SK-N-SH (cell line): ENCODE data around the gene NFIA. TPM values are rescaled to one million over a fixed set of nuclear protein-coding genes. Genes with fewer than 3 reads are reported as not detected.

Source experiments
- CTCF ChIA-PET: fragments of 300-600, 350-600 bp; formaldehyde crosslinking; extraction: SDS; loops from one replicate; lab custom pipeline; 2021; lab: Yijun Ruan, JAX
- POLR2A ChIA-PET: fragments of 350-600 bp; sonication (Branson Sonifier 250); formaldehyde crosslinking; extraction: SDS; loops from one replicate; lab custom pipeline; 2020; ENCODE audit warnings: antibody characterized with exemption, inconsistent platforms; lab: Yijun Ruan, JAX
- DNase-seq: peaks from one replicate; pipeline ENCODE4 v3.0.0; 2012
- H2AFZ ChIP-seq: fragments of 200-600 bp; sonication (generic); 2 replicates; pipeline ENCODE4 v1.8.1; 2016; ENCODE audit warnings: antibody characterized with exemption, mild to moderate bottlenecking, low read depth
- H3F3A ChIP-seq: fragments of 200-600 bp; sonication (generic); replicated peaks from 2 replicates; pipeline ENCODE3; 2016; ENCODE audit warnings: antibody characterized with exemption, mild to moderate bottlenecking; ENCODE audit not compliant: insufficient read depth
- H3K27ac ChIP-seq, 2 experiments: fragments of 200-500 bp in 1 of 2; fragments of 200-600 bp in 1 of 2; sonication (Bioruptor generic) in 1 of 2; sonication (generic), shearing (Covaris generic) in 1 of 2; 2 replicates each; pipeline versions ENCODE4 v1.5.1 to v1.6.1; 2014 to 2016; ENCODE audit warnings: low read depth in 2 of 2, inconsistent platforms in 1 of 2, low read length in 1 of 2, mild to moderate bottlenecking in 1 of 2, mixed read lengths in 1 of 2
- H3K27me3 ChIP-seq: fragments of 200-600 bp; sonication (generic), shearing (Covaris generic); 2 replicates; pipeline ENCODE4 v1.6.1; 2016; ENCODE audit warnings: mixed run types; ENCODE audit not compliant: insufficient read depth
- H3K36me3 ChIP-seq, 2 experiments: fragments of 200-500 bp in 1 of 2; fragments of 200-600 bp in 1 of 2; sonication (Bioruptor generic) in 1 of 2; sonication (generic) in 1 of 2; replicated peaks in 1 of 2; 2 replicates each; pipeline versions ENCODE3 to v1.5.1; 2014 to 2016; ENCODE audit warnings: low read length in 1 of 2, mild to moderate bottlenecking in 1 of 2; ENCODE audit not compliant: insufficient read depth in 2 of 2, control insufficient read depth in 1 of 2
- H3K4me1 ChIP-seq, 2 experiments: fragments of 200-500 bp in 1 of 2; fragments of 200-600 bp in 1 of 2; sonication (Bioruptor generic) in 1 of 2; sonication (generic), shearing (Covaris generic) in 1 of 2; 2 replicates each; pipeline versions ENCODE4 v1.5.1 to v1.6.1; 2014 to 2016; ENCODE audit warnings: low read depth in 1 of 2, low read length in 1 of 2, mixed run types in 1 of 2; ENCODE audit not compliant: insufficient read depth in 2 of 2, control insufficient read depth in 1 of 2
- H3K4me2 ChIP-seq: fragments of 200-600 bp; sonication (generic), shearing (Covaris generic); 2 replicates; pipeline ENCODE4 v1.6.1; 2017; ENCODE audit warnings: mixed run types
- H3K4me3 ChIP-seq, 2 experiments: fragments of 200-500 bp in 1 of 2; fragments of 200-600 bp in 1 of 2; sonication (Bioruptor generic) in 1 of 2; sonication (generic), shearing (Covaris generic) in 1 of 2; 2 replicates each; pipeline versions ENCODE4 v1.5.1 to v1.8.1; 2014 to 2016; ENCODE audit warnings: low read depth in 2 of 2, inconsistent platforms in 1 of 2, low read length in 1 of 2, mild to moderate bottlenecking in 1 of 2, mixed read lengths in 1 of 2, moderate library complexity in 1 of 2
- H3K79me2 ChIP-seq: fragments of 200-600 bp; sonication (generic); 2 replicates; pipeline ENCODE4 v1.8.1; 2017; ENCODE audit warnings: mild to moderate bottlenecking; ENCODE audit not compliant: insufficient read depth
- H3K9ac ChIP-seq: fragments of 200-600 bp; sonication (generic); 2 replicates; pipeline ENCODE4 v1.6.1; 2017; ENCODE audit warnings: mixed run types
- H3K9me2 ChIP-seq: fragments of 200-600 bp; sonication (generic); 2 replicates; pipeline ENCODE4 v1.6.1; 2017; ENCODE audit warnings: mixed run types
- H3K9me3 ChIP-seq: fragments of 200-600 bp; sonication (generic); 2 replicates; pipeline ENCODE4 v1.6.1; 2017; ENCODE audit warnings: mixed run types, mild to moderate bottlenecking, moderate library complexity
- H4K20me1 ChIP-seq: fragments of 200-600 bp; sonication (generic); 2 replicates; pipeline ENCODE4 v1.6.1; 2017; ENCODE audit warnings: mild to moderate bottlenecking, mixed run types; ENCODE audit not compliant: insufficient read depth
- ELF1 ChIP-seq: IDR thresholded peaks from 2 replicates; pipeline ENCODE4 v1.4.0; 2012
- FOSL2 ChIP-seq: IDR thresholded peaks from 2 replicates; pipeline ENCODE4 v1.4.0; 2012; ENCODE audit warnings: low read depth, mild to moderate bottlenecking, moderate library complexity, borderline replicate concordance
- FOXM1 ChIP-seq: IDR thresholded peaks from 2 replicates; pipeline ENCODE4 v1.4.0; 2012; ENCODE audit warnings: low read depth, mild to moderate bottlenecking
- GABPA ChIP-seq: IDR thresholded peaks from 2 replicates; pipeline ENCODE4 v1.4.0; 2012; ENCODE audit warnings: low read depth, mild to moderate bottlenecking
- IRF3 ChIP-seq: fragments of 150-350 bp; IDR thresholded peaks from 2 replicates; pipeline ENCODE4 v1.6.1; 2016; ENCODE audit warnings: mild to moderate bottlenecking, low read depth, low read length
- MEF2A ChIP-seq: IDR thresholded peaks from 2 replicates; pipeline ENCODE4 v1.4.0; 2012; ENCODE audit warnings: low read depth, borderline replicate concordance
- MXI1 ChIP-seq: IDR thresholded peaks from 2 replicates; pipeline ENCODE4 v1.6.1; 2012; ENCODE audit warnings: mild to moderate bottlenecking, low read depth, low read length, improper control_type of control experiment
- PBX3 ChIP-seq: IDR thresholded peaks from 2 replicates; pipeline ENCODE4; 2012
- RCOR1 ChIP-seq: fragments of 150-350 bp; IDR thresholded peaks from 2 replicates; pipeline ENCODE4 v1.6.1; 2017; ENCODE audit warnings: antibody characterized with exemption, low read length
- TCF12 ChIP-seq: IDR thresholded peaks from 2 replicates; pipeline ENCODE4 v1.4.0; 2012
- TEAD4 ChIP-seq: IDR thresholded peaks from 2 replicates; pipeline ENCODE4 v1.4.0; 2012; ENCODE audit warnings: mild to moderate bottlenecking, borderline replicate concordance; ENCODE audit not compliant: insufficient read depth
- USF2 ChIP-seq: fragments of 150-350 bp; IDR thresholded peaks from 2 replicates; pipeline ENCODE4 v1.6.1; 2017; ENCODE audit warnings: antibody characterized with exemption, low read length, low read depth, borderline replicate concordance
- WGBS: methylation state at CpG from one replicate; pipeline ENCODE4 v1.1.6; 2017; ENCODE audit warnings: low lambda C conversion rate; 5-methylcytosine and 5-hydroxymethylcytosine counted together
- polyA plus RNA-seq, 3 experiments: library from polyadenylated mRNA; depleted of rRNA; stranded (reverse); fragments of >200 nt; gene quantifications; 2 replicates each; pipeline ENCODE4 v1.2.3, GENCODE V29; 2012

NFIA gene
- polyA plus RNA-seq, 1 of the 3 experiments (the other 2 are of a cell fraction): 3.3 TPM

- TF ChIP-seq ELF1: no peak
- no peak for TF ChIP-seq RCOR1
- no peak for TF ChIP-seq TEAD4
- no peak for TF ChIP-seq IRF3
- TF ChIP-seq PBX3: no peak
- TF ChIP-seq MEF2A: no peak
- no peak for TF ChIP-seq FOXM1
- TF ChIP-seq MXI1: no peak
- TF ChIP-seq GABPA: no peak
- TF ChIP-seq FOSL2: no peak
- TF ChIP-seq USF2: no peak
These were observed 306.2 kb downstream of the NFIA start (continued) for GRCh38 chr1:61388566-61388965.

GRCh38 chr1:61389194-61389925, 307.0 kb downstream of the NFIA start:
- Histone ChIP-seq H3K9me2 (no peaks in the 10 kb centered on the region), H3K27me3 (no peaks in the 10 kb centered on the region), H3K4me2 (no peak overlapping the region)
- no peak for TF ChIP-seq TCF12
- TF ChIP-seq, all 33 proteins: peak for 0
- DNase-seq: no peak
- Histone ChIP-seq H2AFZ (no peak overlapping the region), H3K79me2 (no peaks in the 10 kb centered on the region), H3K36me3 (peaks cover 6 to 16% of the 10 kb centered on the region in 2 experiments), H3K27ac (peak overlapping the region in 1 of 2 experiments; percentile 77; a peak in 2 of 4 replicates), H3K9me3 (no peaks in the 10 kb centered on the region), H3K4me3 (no peak overlapping the region), H3K9ac (no peak overlapping the region), H3K4me1 (peaks cover 0 to 14% of the 10 kb centered on the region in 2 experiments; a peak in 3 of 4 replicates), H4K20me1 (no peaks in the 10 kb centered on the region), H3F3A (peaks cover 9% of the 10 kb centered on the region)
- 84% methylated on average over 3 of the region's 3 CpGs for WGBS
- POLR2A ChIA-PET: no interaction called here
- CTCF ChIA-PET: no interaction called here
